GM19193 (cell line): ENCODE results near the gene ADIPOR2.

Source experiments
- POLR2A ChIP-seq: IDR thresholded peaks from 4 replicates; pipeline ENCODE4 v1.6.1; 2011; ENCODE audit not compliant: insufficient read depth, insufficient read length; ENCODE audit errors: extremely low read depth

ADIPOR2 gene

GRCh38 chr12:1829306-1829900 is 138.5 kb downstream of the ADIPOR2 start:
- TF ChIP-seq POLR2A = no peak

- TF ChIP-seq POLR2A = no peak
These were observed 139.6 kb downstream of the ADIPOR2 start for GRCh38 chr12:1830401-1830845.

DNA sequence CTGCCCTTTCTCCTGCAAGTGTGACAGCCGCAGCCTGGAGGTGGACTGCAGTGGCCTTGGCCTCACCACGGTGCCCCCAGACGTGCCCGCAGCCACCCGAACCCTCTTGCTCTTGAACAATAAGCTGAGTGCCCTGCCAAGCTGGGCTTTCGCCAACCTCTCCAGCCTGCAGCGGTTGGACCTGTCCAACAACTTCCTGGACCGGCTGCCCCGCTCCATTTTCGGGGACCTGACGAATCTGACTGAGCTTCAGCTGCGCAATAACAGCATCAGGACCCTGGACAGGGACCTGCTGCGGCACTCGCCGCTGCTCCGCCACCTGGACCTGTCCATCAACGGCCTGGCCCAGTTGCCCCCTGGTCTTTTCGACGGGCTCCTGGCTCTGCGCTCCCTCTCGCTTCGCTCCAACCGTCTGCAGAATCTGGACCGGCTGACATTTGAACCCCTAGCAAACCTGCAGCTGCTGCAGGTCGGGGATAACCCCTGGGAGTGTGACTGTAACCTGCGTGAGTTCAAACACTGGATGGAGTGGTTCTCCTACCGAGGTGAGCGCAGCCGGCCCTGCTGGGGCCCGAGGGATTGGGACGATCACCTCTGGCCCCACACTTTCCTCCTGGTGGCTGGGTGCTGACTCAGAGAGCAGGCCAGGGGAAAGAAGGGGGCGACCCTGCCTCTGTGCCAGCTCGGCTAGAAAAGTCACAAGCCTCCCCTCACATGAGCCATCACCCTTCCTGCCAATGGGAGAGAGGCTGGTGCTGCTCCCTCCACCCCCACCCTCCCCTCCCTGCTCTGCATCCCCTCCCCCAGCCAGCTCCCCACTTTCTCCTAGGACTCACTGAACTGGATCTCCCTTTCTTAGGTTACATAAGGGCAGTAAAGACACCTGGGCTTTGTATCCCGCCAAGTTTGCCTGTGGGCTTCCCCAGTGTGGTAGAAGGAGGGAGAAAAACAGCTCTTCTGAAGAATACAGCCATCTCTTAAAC is 140.4 kb downstream of the ADIPOR2 start:
- TF ChIP-seq POLR2A = no peak

GRCh38 chr12:1832801-1833595 is 142.1 kb downstream of the ADIPOR2 start:
- TF ChIP-seq POLR2A = no peak

DNA sequence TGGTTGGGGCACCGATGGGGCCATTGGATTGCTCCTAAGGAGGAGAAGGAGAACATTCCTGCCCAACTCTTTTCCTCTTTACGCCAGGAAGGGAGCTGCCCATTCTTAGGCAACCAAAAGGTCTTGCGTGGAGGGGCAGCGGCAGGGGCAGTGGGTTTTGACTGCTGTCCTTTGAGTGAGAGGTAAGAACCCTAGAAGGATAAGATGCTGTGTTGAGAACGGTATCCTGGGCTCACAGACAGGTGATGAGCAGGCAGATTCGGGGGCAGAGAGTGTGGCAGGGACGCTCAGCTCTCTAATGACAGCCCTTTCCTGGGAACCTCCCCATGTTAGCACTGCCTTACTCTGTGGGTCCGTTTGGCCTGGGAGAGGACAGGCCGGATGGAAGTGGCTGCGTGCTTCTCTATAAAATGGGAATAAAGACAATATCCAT is 142.7 kb downstream of the ADIPOR2 start:
- no peak for TF ChIP-seq POLR2A

DNA sequence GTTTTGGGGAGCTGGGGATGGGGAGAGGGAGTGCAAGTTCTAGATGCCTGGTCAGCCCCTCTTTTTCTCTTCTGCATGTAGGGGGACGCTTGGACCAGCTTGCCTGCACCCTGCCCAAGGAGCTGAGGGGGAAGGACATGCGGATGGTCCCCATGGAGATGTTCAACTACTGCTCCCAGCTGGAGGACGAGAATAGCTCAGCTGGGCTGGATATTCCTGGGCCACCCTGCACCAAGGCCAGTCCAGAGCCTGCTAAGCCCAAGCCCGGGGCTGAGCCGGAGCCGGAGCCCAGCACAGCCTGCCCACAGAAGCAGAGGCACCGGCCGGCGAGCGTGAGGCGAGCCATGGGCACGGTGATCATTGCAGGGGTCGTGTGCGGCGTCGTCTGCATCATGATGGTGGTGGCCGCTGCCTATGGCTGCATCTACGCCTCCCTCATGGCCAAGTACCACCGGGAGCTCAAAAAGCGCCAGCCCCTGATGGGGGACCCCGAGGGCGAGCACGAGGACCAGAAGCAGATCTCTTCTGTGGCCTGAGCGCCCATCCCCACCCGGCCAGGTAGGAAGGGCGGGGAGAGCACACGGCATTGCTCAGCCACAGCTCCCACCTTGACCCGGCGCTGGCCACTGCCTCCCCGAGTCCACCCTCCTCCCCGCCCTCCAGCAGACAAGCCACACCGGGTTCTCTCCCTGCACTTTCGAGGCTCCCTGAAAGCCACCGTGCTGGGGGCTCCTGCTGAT is 143.5 kb downstream of the ADIPOR2 start:
- TF ChIP-seq POLR2A = no peak

DNA sequence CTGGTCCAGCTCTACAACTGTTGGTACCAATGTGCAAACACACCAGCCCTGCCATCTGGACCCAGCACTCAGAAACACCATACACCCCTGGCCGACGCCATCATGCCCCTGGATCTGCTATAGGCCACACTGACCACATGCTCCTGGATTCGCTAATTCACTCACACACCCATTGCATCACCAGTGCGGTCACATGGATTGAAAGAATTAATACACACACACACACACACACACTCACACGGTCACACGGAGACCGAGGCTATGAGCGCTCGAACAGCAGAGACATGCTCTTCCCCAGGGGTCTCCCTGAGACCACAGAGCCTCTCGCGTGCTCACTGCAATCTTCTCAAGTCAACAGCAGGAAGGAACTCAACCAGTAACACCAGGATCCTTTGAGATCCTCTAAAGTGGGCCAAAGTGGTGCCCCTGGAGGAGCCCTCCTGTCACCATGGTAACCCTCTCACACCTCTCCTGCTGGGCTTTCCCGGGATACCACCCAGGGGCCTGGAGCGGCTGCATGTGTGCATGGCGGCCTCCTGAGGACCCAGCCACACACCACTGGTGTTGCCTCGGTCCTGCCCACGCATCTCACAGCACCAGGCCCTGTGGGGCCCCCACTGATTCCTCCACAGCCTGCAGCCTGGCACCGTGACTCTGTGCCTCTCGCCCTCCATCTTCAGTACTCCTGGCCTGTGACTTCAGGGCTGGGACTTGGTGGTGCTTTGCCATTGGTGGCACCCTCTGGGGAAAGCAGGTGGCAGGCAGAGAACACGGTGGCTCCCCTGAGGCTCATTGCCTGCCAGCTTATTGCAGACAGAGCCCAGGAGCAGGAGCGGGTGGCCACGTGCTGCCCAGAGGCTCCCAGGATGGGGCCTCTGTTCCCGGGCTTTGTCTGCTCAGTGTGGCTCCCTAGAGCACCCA is 144.6 kb downstream of the ADIPOR2 start:
- TF ChIP-seq POLR2A = no peak

DNA sequence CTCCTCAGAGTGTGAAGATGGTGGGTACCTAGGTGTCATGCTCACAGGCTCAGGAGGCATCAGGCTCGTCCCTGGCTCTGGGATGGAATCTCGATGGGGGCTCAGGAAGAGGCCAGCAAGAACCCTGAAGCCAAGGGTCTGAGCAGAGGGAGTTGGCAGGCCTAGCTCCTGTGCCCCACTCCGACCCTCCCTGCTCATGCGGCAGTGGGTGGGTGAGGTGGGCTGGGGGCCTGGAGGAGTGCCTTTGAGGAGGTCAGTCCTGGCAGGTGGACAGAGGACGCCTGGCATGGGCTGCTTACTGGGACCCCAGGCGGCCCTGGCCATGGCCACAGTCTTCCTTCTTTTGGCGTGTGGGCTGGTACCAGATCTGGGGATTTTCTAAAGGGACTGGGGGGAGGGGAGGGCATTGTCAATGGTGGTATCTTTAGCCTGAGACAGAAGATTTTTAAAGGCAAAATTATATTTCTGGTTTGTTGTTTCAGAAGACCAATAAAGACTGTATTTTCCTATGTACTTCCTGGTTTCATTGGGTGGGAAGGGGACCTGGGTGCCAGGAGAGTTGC is 145.5 kb downstream of the ADIPOR2 start:
- no peak for TF ChIP-seq POLR2A

- no peak for TF ChIP-seq POLR2A
These were observed 146.1 kb downstream of the ADIPOR2 start for GRCh38 chr12:1836854-1837421.

- no peak for TF ChIP-seq POLR2A
These were observed 146.8 kb downstream of the ADIPOR2 start for GRCh38 chr12:1837541-1838204.
